Thymus (tissue), 11 donors: Measurements from ENCODE around the gene SAPCD1. TPM values are rescaled to one million over a fixed set of nuclear protein-coding genes. Genes with fewer than 3 reads are reported as not detected.

Experiments used
- DNase-seq, 9 donors: peaks; one replicate each; pipeline ENCODE4 v3.0.0-alpha.2; 2013; ENCODE audit warnings: low spot score in 9 of 9, low read depth in 6 of 9, missing footprints in 1 of 9
- H3K27ac ChIP-seq, 2 donors: one replicate each; pipeline ENCODE4 v1.5.1; 2013; ENCODE audit warnings: control low read depth in 1 of 2, low read depth in 1 of 2, low read length in 1 of 2, mild to moderate bottlenecking in 1 of 2, moderate library complexity in 1 of 2
- H3K27me3 ChIP-seq, 2 donors: one replicate each; pipeline ENCODE4 v1.5.1; 2013; ENCODE audit warnings: low read length in 1 of 2; ENCODE audit not compliant: control insufficient read depth in 2 of 2, insufficient read depth in 1 of 2
- H3K36me3 ChIP-seq, 2 donors: one replicate each; pipeline ENCODE4 v1.5.1; 2013; ENCODE audit warnings: low read length in 1 of 2, mild to moderate bottlenecking in 1 of 2, moderate library complexity in 1 of 2; ENCODE audit not compliant: control insufficient read depth in 2 of 2, insufficient read depth in 2 of 2
- H3K4me1 ChIP-seq, 2 donors: one replicate each; pipeline ENCODE4 v1.5.1; 2013; ENCODE audit warnings: low read length in 2 of 2; ENCODE audit not compliant: control insufficient read depth in 2 of 2, insufficient read depth in 2 of 2
- H3K4me3 ChIP-seq, 2 donors: one replicate each; pipeline ENCODE4 v1.5.1; 2013; ENCODE audit warnings: low read length in 2 of 2, control low read depth in 1 of 2, mild to moderate bottlenecking in 1 of 2
- H3K9me3 ChIP-seq, 2 donors: one replicate each; pipeline ENCODE4 v1.5.1; 2013; ENCODE audit warnings: low read length in 1 of 2, mild to moderate bottlenecking in 1 of 2; ENCODE audit not compliant: control insufficient read depth in 2 of 2, insufficient read depth in 1 of 2
- WGBS: extraction: QIAGEN DNeasy Blood & Tissue Kit; methylation state at CpG from one replicate; pipeline ENCODE4 v1.1.7; 2013; 5-methylcytosine and 5-hydroxymethylcytosine counted together
- polyA plus RNA-seq: library from polyadenylated mRNA; stranded (reverse); fragments of 200-250 nt; gene quantifications from one replicate; pipeline ENCODE4 v1.2.3, GENCODE V29; 2013
- total RNA-seq: library from RNA; stranded (reverse); fragments of 120-200 nt; gene quantifications from one replicate; pipeline ENCODE4 v1.2.4, GENCODE V29; 2013
- donor health status: healthy.

SAPCD1 gene
- total and polyA plus RNA-seq, 2 donors, result 1.2 to 9.7 TPM

- peaks cover 6 to 21% of the 10 kb centered on the region in 2 donors for H3K4me1 ChIP-seq
- H3K4me3 ChIP-seq, result no peak overlapping the region
- no peaks in the 10 kb centered on the region for H3K36me3 ChIP-seq
- no peak overlapping the region for H3K27ac ChIP-seq
- no peak for DNase-seq
- WGBS, result 97% methylated on average over 2 of the region's 2 CpGs
- H3K27me3 ChIP-seq, result peaks cover 0 to 13% of the 10 kb centered on the region in 2 donors
- H3K9me3 ChIP-seq, result peaks cover 0 to 5% of the 10 kb centered on the region in 2 donors
Measured at GRCh38 chr6:31770860-31771259, 8.4 kb downstream of the SAPCD1 start.

- Histone ChIP-seq H3K4me1 (peaks cover 16 to 27% of the 10 kb centered on the region in 2 donors), H3K27ac (no peak overlapping the region), H3K27me3 (peaks cover 0 to 5% of the 10 kb centered on the region in 2 donors), H3K9me3 (peaks cover 0 to 5% of the 10 kb centered on the region in 2 donors), H3K36me3 (no peaks in the 10 kb centered on the region), H3K4me3 (no peak overlapping the region)
- peak in 1 of 9 donors; percentile 41 for DNase-seq
- WGBS, result 88% methylated on average over 4 of the region's 4 CpGs
Measured at GRCh38 chr6:31771992-31772358, 9.5 kb downstream of the SAPCD1 start.

- no peak overlapping the region for H3K4me3 ChIP-seq
- WGBS, result 96% methylated on average over 4 of the region's 4 CpGs
- H3K27me3 ChIP-seq, result peaks cover 0 to 2% of the 10 kb centered on the region in 2 donors
- no peak for DNase-seq
- H3K36me3 ChIP-seq, result peaks cover 18% of the 10 kb centered on the region in 2 donors
- H3K4me1 ChIP-seq, result peaks cover 17 to 29% of the 10 kb centered on the region in 2 donors
- H3K9me3 ChIP-seq, result peaks cover 0 to 5% of the 10 kb centered on the region in 2 donors
- no peak overlapping the region for H3K27ac ChIP-seq
Measured at GRCh38 chr6:31775184-31775583, 12.7 kb downstream of the SAPCD1 start.

- Histone ChIP-seq H3K4me3 (no peak overlapping the region), H3K9me3 (peaks cover 0 to 5% of the 10 kb centered on the region in 2 donors), H3K4me1 (peaks cover 17 to 29% of the 10 kb centered on the region in 2 donors), H3K27ac (no peak overlapping the region), H3K36me3 (peaks cover 24 to 25% of the 10 kb centered on the region in 2 donors), H3K27me3 (peaks cover 0 to 2% of the 10 kb centered on the region in 2 donors)
- 97% methylated on average over 32 of the region's 32 CpGs for WGBS
- DNase-seq, result no peak
Measured at GRCh38 chr6:31775633-31776484, 13.4 kb downstream of the SAPCD1 start.

- peaks cover 0 to 2% of the 10 kb centered on the region in 2 donors for H3K27me3 ChIP-seq
- peaks cover 0 to 5% of the 10 kb centered on the region in 2 donors for H3K9me3 ChIP-seq
- DNase-seq, result no peak
- no peak overlapping the region for H3K27ac ChIP-seq
- H3K4me1 ChIP-seq, result peaks cover 17 to 26% of the 10 kb centered on the region in 2 donors
- H3K36me3 ChIP-seq, result peaks cover 31 to 32% of the 10 kb centered on the region in 2 donors
- no peak overlapping the region for H3K4me3 ChIP-seq
- 27% methylated on average over 14 of the region's 14 CpGs for WGBS
Measured at GRCh38 chr6:31776485-31776988, 14.1 kb downstream of the SAPCD1 start.

GRCh38 chr6:31776989-31777666 is 14.7 kb downstream of the SAPCD1 start, which contains the start of gene VWA7:
VWA7 (minus strand) TSS chr6:31777328; CDS start chr6:31776779, 549 bp downstream.
- Histone ChIP-seq H3K36me3 (peaks cover 37 to 38% of the 10 kb centered on the region in 2 donors), H3K27me3 (peaks cover 0 to 2% of the 10 kb centered on the region in 2 donors), H3K27ac (no peak within 1 kb of the TSS), H3K4me1 (peaks cover 17 to 23% of the 10 kb centered on the region in 2 donors), H3K4me3 (no peak within 1 kb of the TSS), H3K9me3 (peaks cover 0 to 4% of the 10 kb centered on the region in 2 donors)
- peak in 1 of 9 donors; percentile 34 for DNase-seq
- WGBS, result 21% methylated on average over 15 of the region's 15 CpGs

GRCh38 chr6:31777667-31778050 is 15.2 kb downstream of the SAPCD1 start:
- 98% methylated on average over 5 of the region's 5 CpGs for WGBS

GRCh38 chr6:31778193-31778592 is 15.7 kb downstream of the SAPCD1 start:
- peaks cover 11 to 12% of the 10 kb centered on the region in 2 donors for H3K4me1 ChIP-seq
- peaks cover 43 to 46% of the 10 kb centered on the region in 2 donors for H3K36me3 ChIP-seq
- peaks cover 0 to 2% of the 10 kb centered on the region in 2 donors for H3K27me3 ChIP-seq
- DNase-seq, result no peak
- no peak overlapping the region for H3K27ac ChIP-seq
- H3K4me3 ChIP-seq, result no peak overlapping the region
- no peaks in the 10 kb centered on the region for H3K9me3 ChIP-seq
- 99% methylated on average over 5 of the region's 5 CpGs for whole genome bisulfite sequencing

More at GRCh38 chr6:31777667-31778050, 15.2 kb downstream of the SAPCD1 start:
- H3K36me3 ChIP-seq, result peaks cover 42 to 43% of the 10 kb centered on the region in 2 donors
- DNase-seq, result no peak
- no peaks in the 10 kb centered on the region for H3K9me3 ChIP-seq
- no peak overlapping the region for H3K27ac ChIP-seq
- peaks cover 17% of the 10 kb centered on the region in 2 donors for H3K4me1 ChIP-seq
- H3K4me3 ChIP-seq, result no peak overlapping the region
- peaks cover 0 to 2% of the 10 kb centered on the region in 2 donors for H3K27me3 ChIP-seq
